Smooth muscle cell (in vitro differentiated cells): ENCODE results near the gene CDC42BPB. TPM values are rescaled to one million over a fixed set of nuclear protein-coding genes. Genes with fewer than 3 reads are reported as not detected.
A peak's percentile ranks its signal among the peaks of the same experiment; 100 is the strongest.
"Not testable (repeated sequence)": the region's sequence is repeated elsewhere in the genome, so short reads cannot be mapped to it uniquely, and the experiment has no call there.

Experiments used
- DNase-seq: peaks from one replicate; lab custom pipeline; 2025; ENCODE audit not compliant: unreplicated experiment; lab: John Stamatoyannopoulos, UW
- H2AFZ ChIP-seq: fragments of 200-600 bp; sonication (generic); 2 replicates; pipeline ENCODE4 v1.6.0; 2016; ENCODE audit warnings: antibody characterized with exemption, low read depth, mild to moderate bottlenecking
- H3F3A ChIP-seq: fragments of 200-600 bp; sonication (generic); 2 replicates; pipeline ENCODE4 v1.6.0; 2017; ENCODE audit warnings: antibody characterized with exemption, low read depth
- H3K27ac ChIP-seq: fragments of 200-600 bp; sonication (generic); 2 replicates; pipeline ENCODE4 v1.5.1; 2016; ENCODE audit warnings: low read depth, mild to moderate bottlenecking
- H3K27me3 ChIP-seq: fragments of 200-600 bp; sonication (generic); 2 replicates; pipeline ENCODE4 v1.6.1; 2016; ENCODE audit warnings: low read depth, mild to moderate bottlenecking
- H3K36me3 ChIP-seq: fragments of 200-600 bp; sonication (generic); 2 replicates; pipeline ENCODE4 v1.5.1; 2016; ENCODE audit warnings: low read depth
- H3K4me1 ChIP-seq: fragments of 200-600 bp; sonication (generic); 2 replicates; pipeline ENCODE4 v1.5.1; 2016; ENCODE audit warnings: low read depth
- H3K4me2 ChIP-seq: fragments of 200-600 bp; sonication (generic); 2 replicates; pipeline ENCODE4 v1.6.0; 2016; ENCODE audit warnings: mild to moderate bottlenecking
- H3K4me3 ChIP-seq: fragments of 200-600 bp; sonication (generic); 2 replicates; pipeline ENCODE4 v1.5.1; 2016; ENCODE audit warnings: mild to moderate bottlenecking
- H3K79me2 ChIP-seq: fragments of 200-600 bp; sonication (generic); 2 replicates; pipeline ENCODE4 v1.6.0; 2016; ENCODE audit warnings: low read depth, mild to moderate bottlenecking
- H3K9ac ChIP-seq: fragments of 200-600 bp; sonication (generic); 2 replicates; pipeline ENCODE4 v1.6.0; 2016; ENCODE audit warnings: low read depth
- H3K9me3 ChIP-seq: fragments of 200-600 bp; sonication (generic); replicated peaks from 2 replicates; pipeline ENCODE4 v1.5.1; 2016; ENCODE audit warnings: low read depth
- H4K20me1 ChIP-seq: fragments of 200-600 bp; sonication (generic); 2 replicates; pipeline ENCODE4 v1.6.0; 2016; ENCODE audit warnings: low read depth
- CTCF ChIP-seq: fragments of 200-600 bp; sonication (generic); IDR thresholded peaks from 2 replicates; pipeline ENCODE4 v1.5.1; 2017; ENCODE audit warnings: borderline replicate concordance, mild to moderate bottlenecking, antibody characterized with exemption; ENCODE audit not compliant: insufficient read depth, poor library complexity, severe bottlenecking
- WGBS: methylation state at CpG from one replicate; pipeline ENCODE4 v1.1.7; 2016; ENCODE audit warnings: low lambda C conversion rate; 5-methylcytosine and 5-hydroxymethylcytosine counted together
- polyA plus RNA-seq: library from polyadenylated mRNA; unstranded; fragments of >200 nt; fragmentation: Nextera tagmentation; extraction: Ambion mirVana; gene quantifications from 2 replicates; pipeline ENCODE4 v1.2.1, GENCODE V29; 2016
- total RNA-seq: library from RNA; depleted of rRNA; stranded (reverse); fragments of >200 nt; gene quantifications from 2 replicates; pipeline ENCODE4 v1.2.3, GENCODE V29; 2014

The CDC42BPB gene
- total and polyA plus RNA-seq, 2 experiments from 2014 or later, result 11.3 to 71.2 TPM

- Histone ChIP-seq H3K4me3 (no peak overlapping the region), H3K9ac (no peak overlapping the region), H3K36me3 (no peaks in the 10 kb centered on the region), H3K27ac (no peak overlapping the region), H3K4me1 (peaks cover 3% of the 10 kb centered on the region), H3K9me3 (no peaks in the 10 kb centered on the region), H3K79me2 (no peaks in the 10 kb centered on the region), H3F3A (no peaks in the 10 kb centered on the region), H2AFZ (no peak overlapping the region), H3K27me3 (no peaks in the 10 kb centered on the region), H4K20me1 (peaks cover 17% of the 10 kb centered on the region), H3K4me2 (no peak overlapping the region)
- TF ChIP-seq CTCF, result no peak
- WGBS, result 96% methylated on average over 6 of the region's 6 CpGs
- no peak for DNase-seq
Observed at GRCh38 chr14:102898298-102898697, 159.1 kb downstream of the CDC42BPB start.

GRCh38 chr14:102897299-102898027, 159.9 kb downstream of the CDC42BPB start:
- no peak overlapping the region for H3K27ac ChIP-seq
- H3K4me3 ChIP-seq, result no peak overlapping the region
- no peak overlapping the region for H3K4me2 ChIP-seq
- no peak overlapping the region for H3K9ac ChIP-seq
- TF ChIP-seq CTCF, result no peak
- DNase-seq, result no peak
- no peaks in the 10 kb centered on the region for H3K9me3 ChIP-seq
- 96% methylated on average over 14 of the region's 14 CpGs for WGBS
- peaks cover 25% of the 10 kb centered on the region for H4K20me1 ChIP-seq
- H3K4me1 ChIP-seq, result peaks cover 3% of the 10 kb centered on the region
- no peaks in the 10 kb centered on the region for H3K36me3 ChIP-seq
- H3F3A ChIP-seq, result peaks cover 6% of the 10 kb centered on the region
- no peaks in the 10 kb centered on the region for H3K79me2 ChIP-seq
- H3K27me3 ChIP-seq, result no peaks in the 10 kb centered on the region
- no peak overlapping the region for H2AFZ ChIP-seq

GRCh38 chr14:102896735-102897134, 160.6 kb downstream of the CDC42BPB start:
- H4K20me1 ChIP-seq, result peaks cover 30% of the 10 kb centered on the region
- not testable (repeated sequence) for H3K4me3 ChIP-seq, H3F3A ChIP-seq, H3K9ac ChIP-seq, H3K27ac ChIP-seq, DNase-seq, H3K4me2 ChIP-seq, H3K27me3 ChIP-seq, H3K9me3 ChIP-seq, H2AFZ ChIP-seq, H3K79me2 ChIP-seq, H3K36me3 ChIP-seq, H3K4me1 ChIP-seq

- Histone ChIP-seq H3K36me3 (no peaks in the 10 kb centered on the region), H2AFZ (no peak overlapping the region), H4K20me1 (peaks cover 37% of the 10 kb centered on the region), H3F3A (peaks cover 6% of the 10 kb centered on the region), H3K9ac (no peak overlapping the region), H3K4me3 (no peak overlapping the region), H3K27me3 (no peaks in the 10 kb centered on the region), H3K4me2 (peak overlapping the region; percentile 72), H3K4me1 (peaks cover 3% of the 10 kb centered on the region), H3K9me3 (no peaks in the 10 kb centered on the region), H3K27ac (peak overlapping the region; percentile 64), H3K79me2 (no peaks in the 10 kb centered on the region)
- no peak for DNase-seq
- WGBS, result 41% methylated on average over 9 of the region's 9 CpGs
- TF ChIP-seq CTCF, result no peak
Observed at GRCh38 chr14:102893452-102893851, 163.9 kb downstream of the CDC42BPB start.
